ENCODE measurements around the gene SEC14L5.

DNA sequence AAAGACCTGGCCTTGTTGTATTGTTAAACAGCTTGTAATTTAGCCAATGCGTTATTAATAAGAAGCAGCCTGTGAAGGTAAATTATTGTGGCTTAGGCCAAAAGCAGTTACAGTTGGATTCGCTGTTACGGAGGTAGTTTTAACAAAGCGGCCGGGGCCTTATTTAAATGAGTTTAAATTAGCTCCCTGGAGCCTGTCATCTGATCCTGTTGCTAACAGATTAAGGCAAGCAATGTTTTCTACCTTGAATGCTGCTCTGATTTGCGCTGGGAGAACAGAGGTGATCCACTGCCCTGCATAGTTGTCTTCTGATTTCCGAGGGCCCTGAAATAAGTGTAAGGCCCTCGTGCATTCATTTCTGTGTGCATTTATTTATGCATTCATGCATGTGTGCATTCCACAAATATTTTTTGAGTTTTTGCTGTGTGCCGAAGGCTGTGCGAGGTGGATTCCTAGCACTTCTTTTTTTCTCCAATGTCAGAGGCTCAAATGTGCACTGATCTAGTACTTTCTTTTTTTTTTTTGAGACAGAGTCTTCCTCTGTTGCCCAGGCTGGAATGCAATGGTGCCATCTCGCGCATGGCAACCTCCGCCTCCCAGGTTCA is 10.9 kb downstream of the SEC14L5 start:
- TF ChIP-seq, protein P1, sequence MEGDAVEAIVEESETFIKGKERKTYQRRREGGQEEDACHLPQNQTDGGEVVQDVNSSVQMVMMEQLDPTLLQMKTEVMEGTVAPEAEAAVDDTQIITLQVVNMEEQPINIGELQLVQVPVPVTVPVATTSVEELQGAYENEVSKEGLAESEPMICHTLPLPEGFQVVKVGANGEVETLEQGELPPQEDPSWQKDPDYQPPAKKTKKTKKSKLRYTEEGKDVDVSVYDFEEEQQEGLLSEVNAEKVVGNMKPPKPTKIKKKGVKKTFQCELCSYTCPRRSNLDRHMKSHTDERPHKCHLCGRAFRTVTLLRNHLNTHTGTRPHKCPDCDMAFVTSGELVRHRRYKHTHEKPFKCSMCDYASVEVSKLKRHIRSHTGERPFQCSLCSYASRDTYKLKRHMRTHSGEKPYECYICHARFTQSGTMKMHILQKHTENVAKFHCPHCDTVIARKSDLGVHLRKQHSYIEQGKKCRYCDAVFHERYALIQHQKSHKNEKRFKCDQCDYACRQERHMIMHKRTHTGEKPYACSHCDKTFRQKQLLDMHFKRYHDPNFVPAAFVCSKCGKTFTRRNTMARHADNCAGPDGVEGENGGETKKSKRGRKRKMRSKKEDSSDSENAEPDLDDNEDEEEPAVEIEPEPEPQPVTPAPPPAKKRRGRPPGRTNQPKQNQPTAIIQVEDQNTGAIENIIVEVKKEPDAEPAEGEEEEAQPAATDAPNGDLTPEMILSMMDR (IDR thresholded peaks at IDR 0.05 in 2 of 3, conservative IDR thresholded peaks at IDR 0.05 in 1 of 3; ENCODE audit: control insufficient read depth in 2 of 3, extremely low read depth in 1 of 3, insufficient read depth in 1 of 3, low read depth in 3 of 3, low read length in 3 of 3), result no peak
- TF ChIP-seq EZH2 (IDR thresholded peaks at IDR 0.05; ENCODE audit: borderline replicate concordance, control insufficient read depth, low read depth, low read length) (no peak), YY1 (IDR thresholded peaks at IDR 0.05; ENCODE audit: low read depth, low read length) (no peak), ZNF24 (IDR thresholded peaks at IDR 0.05) (no peak), GATAD2B (conservative IDR thresholded peaks at IDR 0.05; ENCODE audit: low read depth) (no peak), SPI1 (IDR thresholded peaks at IDR 0.05; ENCODE audit: borderline replicate concordance, insufficient read depth, low read depth, low read length) (no peak), POLR2A (IDR thresholded peaks at IDR 0.05; ENCODE audit: low read depth, low read length) (no peak), JUND (IDR thresholded peaks at IDR 0.05; ENCODE audit: low read depth, low read length) (no peak), CHD2 (IDR thresholded peaks at IDR 0.05; ENCODE audit: borderline replicate concordance, low read depth, low read length) (no peak), BRCA1 (IDR thresholded peaks at IDR 0.05; ENCODE audit: low read depth, low read length) (no peak), RAD21 (IDR thresholded peaks at IDR 0.05; ENCODE audit: insufficient read depth, low read depth, low read length) (no peak), RCOR1 (conservative IDR thresholded peaks at IDR 0.05; ENCODE audit: low read depth, low read length) (no peak)

Data from GM12878 (cell line).